GM19351 (cell line): ENCODE results near the gene DPH6.
"Not testable (repeated sequence)": the region's sequence is repeated elsewhere in the genome, so short reads cannot be mapped to it uniquely, and the experiment has no call there.

ENCODE experiments used
- ATAC-seq: cut with Tn5 transposase; IDR thresholded peaks from one replicate; pipeline ENCODE4 v1.9.1; 2021; ENCODE audit warnings: mild to moderate bottlenecking, moderate library complexity; ENCODE audit not compliant: unreplicated experiment

DPH6 gene

DNA sequence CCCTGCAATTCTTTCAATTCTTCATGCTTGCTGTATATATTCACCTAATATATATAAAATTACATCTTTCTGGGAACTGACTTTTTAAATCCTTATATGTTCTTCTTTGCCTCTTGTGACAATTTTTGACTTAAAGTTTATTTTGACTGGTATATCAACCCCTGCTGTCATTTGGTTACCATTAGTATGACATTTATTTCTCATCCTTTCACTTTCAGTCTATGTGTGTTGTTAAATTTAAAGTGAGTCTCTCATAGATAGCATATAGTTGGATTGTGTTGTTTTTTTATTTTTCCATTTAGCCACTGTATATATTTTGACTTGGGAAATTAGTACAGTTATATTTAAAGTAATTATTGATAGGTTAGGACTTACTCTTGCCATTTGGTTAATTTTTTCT lies 194.9 kb downstream of the DPH6 start:
- ATAC-seq: no peak

DNA sequence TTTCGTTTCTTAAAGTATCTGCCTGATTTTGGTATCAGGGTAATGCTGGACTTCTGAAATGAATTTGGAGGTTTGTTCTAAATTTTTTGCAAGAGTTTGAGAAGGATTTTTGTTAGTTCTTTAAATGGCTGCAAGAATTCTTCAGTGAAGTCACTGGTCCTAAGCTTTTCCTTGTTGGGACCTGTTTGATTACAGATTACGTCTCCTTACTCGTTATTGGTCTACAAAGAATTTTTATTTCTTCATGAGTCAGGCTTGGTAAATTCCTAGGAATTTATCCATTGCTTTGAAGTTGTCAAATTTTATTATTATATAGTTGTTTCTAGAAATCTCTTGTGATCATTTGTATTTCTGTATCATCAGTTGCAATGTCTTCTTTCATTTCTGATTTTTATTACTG lies 196.0 kb downstream of the DPH6 start:
- ATAC-seq: no peak

GRCh38 chr15:35330916-35331315 lies 215.0 kb downstream of the DPH6 start:
- ATAC-seq: no peak

DNA sequence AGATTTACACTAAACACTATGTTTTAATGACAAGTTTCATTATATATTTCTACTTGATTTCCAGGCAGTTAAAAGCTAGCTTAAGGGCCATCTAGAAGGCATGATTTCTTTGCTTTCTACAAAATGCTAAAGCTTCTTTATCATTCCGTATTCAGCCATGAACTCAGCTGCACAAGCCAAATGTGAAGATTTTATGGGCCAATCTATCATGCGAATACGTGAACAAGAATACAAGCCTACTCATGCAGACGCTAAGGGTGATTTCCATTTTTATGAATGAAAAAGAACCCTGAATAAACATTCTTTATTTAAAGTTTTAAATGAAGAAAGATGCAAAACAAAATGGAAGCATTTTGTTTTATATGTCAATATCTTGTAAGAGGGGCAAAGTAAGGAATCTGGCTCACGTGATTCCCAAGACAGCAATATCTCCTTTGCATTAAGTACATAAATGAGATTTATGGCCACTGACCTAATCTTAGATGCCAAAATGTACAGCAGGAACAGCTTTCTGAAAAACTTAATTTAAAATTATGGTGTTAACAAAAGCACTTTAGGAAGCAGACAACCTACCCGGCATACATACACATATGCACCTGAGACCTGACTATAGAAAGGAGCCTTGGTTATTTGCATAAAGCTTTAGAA lies 215.8 kb downstream of the DPH6 start:
- no peak for ATAC-seq

DNA sequence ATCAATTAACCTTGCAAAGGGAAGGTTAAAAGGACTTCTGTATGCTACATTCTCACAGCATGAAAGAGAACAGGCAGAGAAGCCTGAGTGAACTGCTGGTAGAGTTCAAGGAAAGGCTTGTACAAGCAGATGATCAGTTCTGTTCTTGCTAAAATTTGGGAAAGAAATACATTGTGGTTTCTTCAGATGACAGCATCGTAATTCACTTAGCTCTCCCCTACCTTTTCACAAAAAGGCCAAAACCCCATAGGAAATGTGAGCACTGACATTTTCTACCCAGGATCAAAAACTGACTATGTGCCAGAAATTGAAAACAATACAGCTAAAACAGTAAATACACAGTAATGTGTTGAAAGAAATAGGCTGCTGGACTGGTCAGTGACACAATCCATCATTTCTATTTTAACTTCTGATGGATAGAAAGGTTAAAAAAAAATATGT lies 216.4 kb downstream of the DPH6 start:
- no peak for ATAC-seq

GRCh38 chr15:35328836-35329235 lies 217.1 kb downstream of the DPH6 start:
- ATAC-seq: not testable (repeated sequence)

- no peak for ATAC-seq
Observed at GRCh38 chr15:35327789-35328188, 218.2 kb downstream of the DPH6 start.

DNA sequence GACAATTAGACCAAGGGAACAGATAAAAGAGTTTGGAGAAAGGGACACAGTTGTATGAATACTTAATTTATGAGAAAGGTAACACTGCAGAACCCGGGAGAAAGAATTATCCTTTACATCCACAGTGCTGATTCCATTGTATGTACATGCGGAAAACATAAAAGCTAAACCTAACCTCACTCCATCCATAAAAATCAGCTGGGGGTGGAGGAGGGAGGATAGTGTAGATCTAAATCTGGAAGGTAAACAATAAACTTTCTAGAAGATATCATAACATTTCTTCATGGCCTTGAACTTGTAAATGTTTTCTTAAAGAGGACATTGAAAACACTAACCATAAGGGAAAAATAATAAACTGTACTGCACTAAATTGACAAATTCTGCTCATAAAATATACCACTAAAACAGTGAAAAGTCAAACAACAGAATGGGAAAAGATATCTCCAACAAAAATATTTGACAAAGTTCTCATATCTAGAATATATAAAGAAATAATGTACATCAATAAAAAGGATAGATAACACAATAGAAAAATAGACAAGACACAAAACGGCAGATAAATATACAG lies 220.5 kb downstream of the DPH6 start:
- no peak for ATAC-seq

DNA sequence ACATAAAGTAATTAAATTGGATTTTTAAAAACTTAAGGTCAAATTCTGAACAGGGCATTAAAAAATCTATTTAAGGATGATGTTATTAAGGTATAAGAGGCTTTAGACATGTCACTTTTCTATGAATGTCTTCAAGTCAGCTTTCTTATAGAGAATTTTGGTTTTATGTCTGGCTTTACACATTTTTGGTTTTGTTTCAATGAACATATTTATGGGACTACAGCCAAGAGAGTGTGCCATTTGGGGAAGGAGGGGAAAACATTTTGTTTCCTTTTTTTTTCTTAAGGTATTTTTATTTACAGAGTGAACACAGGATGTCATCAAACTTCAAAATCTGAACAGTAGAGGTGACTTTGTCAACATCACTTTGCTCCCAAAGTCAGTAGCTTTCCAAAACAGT lies 222.8 kb downstream of the DPH6 start:
- no peak for ATAC-seq

DNA sequence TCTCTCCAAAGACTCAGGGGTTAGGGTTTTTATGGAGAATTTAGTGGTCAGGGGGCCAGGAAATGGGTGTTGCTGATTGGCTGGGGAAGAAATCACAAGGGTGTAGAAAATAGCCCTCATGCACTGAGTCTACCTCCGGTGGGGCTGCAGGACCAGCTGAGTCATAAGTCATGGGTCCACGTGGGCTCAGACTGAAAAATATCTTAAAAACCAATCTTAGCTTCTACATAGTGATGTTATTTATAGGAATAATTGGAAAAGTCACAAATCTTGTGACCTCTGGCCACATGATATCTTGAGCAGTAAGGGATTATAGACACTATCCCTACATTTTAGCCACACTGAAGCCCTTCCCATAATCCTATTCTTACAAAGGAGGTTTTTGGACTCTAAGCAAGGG lies 224.0 kb downstream of the DPH6 start:
- ATAC-seq: no peak

GRCh38 chr15:35320911-35321310 lies 225.1 kb downstream of the DPH6 start:
- no peak for ATAC-seq
